PC-9 (cell line): ENCODE results near the gene PRDX4.

ENCODE experiments used
- EZH2 ChIP-seq: fragments of 200-600 bp; sonication (generic); IDR thresholded peaks from 2 replicates; pipeline ENCODE4 v1.8.0; 2017; ENCODE audit warnings: antibody characterized with exemption, low read depth
- TF ChIP-seq, protein P1 (sequence below): fragments of 200-600 bp; sonication (generic); conservative IDR thresholded peaks from 2 replicates; pipeline ENCODE4 v1.6.1; 2017; ENCODE audit warnings: mixed run types, antibody characterized with exemption, mild to moderate bottlenecking, moderate library complexity

GRCh38 chrX:23644744-23645143 lies 22.5 kb upstream of the PRDX4 start:
- TF ChIP-seq, protein P1, sequence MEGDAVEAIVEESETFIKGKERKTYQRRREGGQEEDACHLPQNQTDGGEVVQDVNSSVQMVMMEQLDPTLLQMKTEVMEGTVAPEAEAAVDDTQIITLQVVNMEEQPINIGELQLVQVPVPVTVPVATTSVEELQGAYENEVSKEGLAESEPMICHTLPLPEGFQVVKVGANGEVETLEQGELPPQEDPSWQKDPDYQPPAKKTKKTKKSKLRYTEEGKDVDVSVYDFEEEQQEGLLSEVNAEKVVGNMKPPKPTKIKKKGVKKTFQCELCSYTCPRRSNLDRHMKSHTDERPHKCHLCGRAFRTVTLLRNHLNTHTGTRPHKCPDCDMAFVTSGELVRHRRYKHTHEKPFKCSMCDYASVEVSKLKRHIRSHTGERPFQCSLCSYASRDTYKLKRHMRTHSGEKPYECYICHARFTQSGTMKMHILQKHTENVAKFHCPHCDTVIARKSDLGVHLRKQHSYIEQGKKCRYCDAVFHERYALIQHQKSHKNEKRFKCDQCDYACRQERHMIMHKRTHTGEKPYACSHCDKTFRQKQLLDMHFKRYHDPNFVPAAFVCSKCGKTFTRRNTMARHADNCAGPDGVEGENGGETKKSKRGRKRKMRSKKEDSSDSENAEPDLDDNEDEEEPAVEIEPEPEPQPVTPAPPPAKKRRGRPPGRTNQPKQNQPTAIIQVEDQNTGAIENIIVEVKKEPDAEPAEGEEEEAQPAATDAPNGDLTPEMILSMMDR: no peak
- no peak for TF ChIP-seq EZH2
